GM12873 (cell line): ENCODE measurements around the gene MINAR2.

Experiments
- CTCF ChIP-seq: IDR thresholded peaks from 2 replicates; pipeline ENCODE4 v1.5.1; 2012; ENCODE audit warnings: low read depth, mild to moderate bottlenecking, moderate library complexity, low read length, control low read depth; ENCODE audit not compliant: insufficient read depth; ENCODE audit errors: missing control alignments

MINAR2 gene

GRCh38 chr5:129763651-129764050 lies 15.8 kb downstream of the MINAR2 start:
- TF ChIP-seq CTCF, result no peak

- TF ChIP-seq CTCF, result no peak
Observed at GRCh38 chr5:129766798-129767197, 18.9 kb downstream of the MINAR2 start.

GRCh38 chr5:129767927-129768380 lies 20.1 kb downstream of the MINAR2 start:
- peak; percentile 90 for TF ChIP-seq CTCF

GRCh38 chr5:129768735-129769134 lies 20.8 kb downstream of the MINAR2 start:
- no peak for TF ChIP-seq CTCF

GRCh38 chr5:129770024-129770820 lies 22.3 kb downstream of the MINAR2 start:
- no peak for TF ChIP-seq CTCF

GRCh38 chr5:129771058-129771838 lies 23.4 kb downstream of the MINAR2 start:
- peak; percentile 76 for TF ChIP-seq CTCF

GRCh38 chr5:129773376-129773775 lies 25.5 kb downstream of the MINAR2 start:
- TF ChIP-seq CTCF, result no peak
